Astrocyte (in vitro differentiated cells and primary cell): Measurements from ENCODE around the gene HTR1D.

ENCODE experiments used
- EZH2 ChIP-seq: IDR thresholded peaks from 2 replicates; pipeline ENCODE4 v1.6.1; 2012; ENCODE audit warnings: mild to moderate bottlenecking, low read length, inconsistent platforms; ENCODE audit not compliant: insufficient read depth
- TF ChIP-seq, protein P1 (sequence below): IDR thresholded peaks from 2 replicates; pipeline ENCODE4 v1.5.1; 2011; ENCODE audit warnings: low read depth, mild to moderate bottlenecking, inconsistent platforms, low read length, moderate library complexity; ENCODE audit not compliant: insufficient read depth

DNA sequence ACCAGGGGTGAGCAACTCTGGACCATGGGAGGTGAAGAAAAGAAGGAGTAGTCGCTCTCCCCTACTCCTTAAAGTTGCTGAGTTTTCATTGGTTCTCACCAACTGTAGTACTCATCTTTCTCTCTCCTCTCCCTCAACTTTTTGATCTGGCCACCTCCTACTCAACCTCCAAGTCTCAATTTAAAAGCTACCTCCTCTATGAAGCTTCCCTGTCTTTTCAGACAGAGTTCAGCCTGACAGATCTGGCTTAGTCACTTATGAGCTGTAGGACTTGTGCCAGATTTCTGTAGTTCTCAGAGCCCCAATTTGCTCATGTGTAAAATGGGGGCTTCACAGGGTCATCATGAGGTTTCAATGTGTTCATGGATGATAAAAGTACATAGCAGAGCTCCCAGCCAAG, 34.5 kb upstream of the HTR1D start:
- TF ChIP-seq, protein P1, sequence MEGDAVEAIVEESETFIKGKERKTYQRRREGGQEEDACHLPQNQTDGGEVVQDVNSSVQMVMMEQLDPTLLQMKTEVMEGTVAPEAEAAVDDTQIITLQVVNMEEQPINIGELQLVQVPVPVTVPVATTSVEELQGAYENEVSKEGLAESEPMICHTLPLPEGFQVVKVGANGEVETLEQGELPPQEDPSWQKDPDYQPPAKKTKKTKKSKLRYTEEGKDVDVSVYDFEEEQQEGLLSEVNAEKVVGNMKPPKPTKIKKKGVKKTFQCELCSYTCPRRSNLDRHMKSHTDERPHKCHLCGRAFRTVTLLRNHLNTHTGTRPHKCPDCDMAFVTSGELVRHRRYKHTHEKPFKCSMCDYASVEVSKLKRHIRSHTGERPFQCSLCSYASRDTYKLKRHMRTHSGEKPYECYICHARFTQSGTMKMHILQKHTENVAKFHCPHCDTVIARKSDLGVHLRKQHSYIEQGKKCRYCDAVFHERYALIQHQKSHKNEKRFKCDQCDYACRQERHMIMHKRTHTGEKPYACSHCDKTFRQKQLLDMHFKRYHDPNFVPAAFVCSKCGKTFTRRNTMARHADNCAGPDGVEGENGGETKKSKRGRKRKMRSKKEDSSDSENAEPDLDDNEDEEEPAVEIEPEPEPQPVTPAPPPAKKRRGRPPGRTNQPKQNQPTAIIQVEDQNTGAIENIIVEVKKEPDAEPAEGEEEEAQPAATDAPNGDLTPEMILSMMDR: no peak
- no peak for TF ChIP-seq EZH2
